A549 (cell line): Measurements from ENCODE around the gene GNAO1.

Source experiments
- BHLHE40 ChIP-seq: IDR thresholded peaks from 2 replicates; pipeline ENCODE4 v1.6.1; 2012; ENCODE audit warnings: low read depth, low read length, inconsistent platforms
- CBX2 ChIP-seq: fragments of 200-600 bp; sonication (generic); IDR thresholded peaks from 2 replicates; pipeline ENCODE4 v1.6.1; 2016; ENCODE audit warnings: low read depth, mild to moderate bottlenecking, borderline replicate concordance
- CEBPB ChIP-seq, 2 experiments: fragments of >200 bp in 1 of 2; sonication (Bioruptor Twin) in 1 of 2; formaldehyde crosslinking in 1 of 2; IDR thresholded peaks; 2 replicates each; pipeline ENCODE4 v1.6.1; 2012 to 2016
- CTCF ChIP-seq: fragments of >200 bp; sonication (Bioruptor Twin); formaldehyde crosslinking; IDR thresholded peaks from 3 replicates; pipeline ENCODE4 v1.5.1; 2016
- FOXS1 ChIP-seq: fragments of 250-450 bp; sonication (Bioruptor Pico); IDR thresholded peaks from 2 replicates; pipeline ENCODE4 v1.5.0; 2020; ENCODE audit warnings: mild to moderate bottlenecking, moderate library complexity
- PHF8 ChIP-seq: fragments of 200-600 bp; sonication (generic); IDR thresholded peaks from 2 replicates; pipeline ENCODE4 v1.6.1; 2016; ENCODE audit warnings: low read depth, mild to moderate bottlenecking, antibody characterized with exemption, moderate library complexity, borderline replicate concordance
- POLR2A ChIP-seq: IDR thresholded peaks from 2 replicates; pipeline ENCODE4 v1.6.1; 2012; ENCODE audit warnings: mild to moderate bottlenecking, low read length
- RAD21 ChIP-seq, 2 experiments: fragments of >200 bp in 1 of 2; sonication (Bioruptor Twin) in 1 of 2; formaldehyde crosslinking in 1 of 2; IDR thresholded peaks in 1 of 2; conservative IDR thresholded peaks in 1 of 2; 2 replicates in 1 of 2; 3 replicates in 1 of 2; pipeline ENCODE4 v1.6.1; 2012 to 2018; ENCODE audit warnings: inconsistent platforms in 1 of 2
- REST ChIP-seq: fragments of 200-600 bp; sonication (generic); IDR thresholded peaks from 2 replicates; pipeline ENCODE4 v1.6.1; 2016; ENCODE audit warnings: antibody characterized with exemption, mild to moderate bottlenecking, moderate library complexity

DNA sequence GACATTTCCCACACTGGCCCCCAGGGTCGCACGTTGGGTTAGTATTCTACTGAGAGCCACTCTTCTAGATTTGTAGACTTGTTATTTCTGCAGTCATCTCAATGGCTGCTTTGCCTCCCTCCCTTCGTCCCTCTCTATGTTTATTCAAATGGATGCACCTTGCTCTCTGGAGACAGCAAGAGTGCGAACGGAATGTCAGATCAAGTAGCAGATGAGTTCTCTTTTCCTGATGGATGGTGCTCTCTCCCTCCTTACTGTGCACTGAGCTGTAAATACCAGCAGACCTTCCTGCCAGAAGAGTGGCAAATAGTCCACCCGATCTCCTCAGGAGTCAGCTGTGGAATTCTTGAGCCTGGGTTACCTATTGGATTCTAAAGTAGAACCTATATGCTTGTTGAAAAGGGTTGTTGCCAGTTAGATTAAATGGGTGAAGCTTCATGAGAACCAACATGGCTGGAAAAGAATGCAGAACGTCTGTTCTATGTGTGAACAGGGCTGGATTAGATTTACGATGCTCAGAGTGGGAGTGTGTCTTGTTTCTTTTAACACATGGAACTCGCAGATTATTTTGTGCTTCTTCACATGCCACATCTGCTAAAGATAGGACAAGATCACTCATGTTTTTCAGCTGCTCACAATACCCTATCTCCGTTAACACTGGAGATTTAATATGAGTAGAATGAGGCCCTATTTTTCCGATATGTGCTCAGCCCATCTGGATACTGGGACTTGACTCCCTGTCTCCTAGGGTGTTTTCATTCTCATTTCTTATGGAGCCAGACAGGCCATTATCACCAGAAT, 6.1 kb downstream of the GNAO1 start:
- TF ChIP-seq CTCF (no peak), PHF8 (no peak), CEBPB (IDR thresholded peaks at IDR 0.05) (no peak), RAD21 (conservative IDR thresholded peaks at IDR 0.05 in 1 of 2, IDR thresholded peaks at IDR 0.05 in 1 of 2) (no peak), POLR2A (no peak), FOXS1 (no peak), BHLHE40 (no peak), CBX2 (no peak), REST (no peak)
